Progenitor cell of endocrine pancreas (in vitro differentiated cells): ENCODE data around the gene MESP2. TPM values are rescaled to one million over a fixed set of nuclear protein-coding genes. Genes with fewer than 3 reads are reported as not detected.

Source experiments
- DNase-seq: peaks from one replicate; pipeline ENCODE4 v3.0.0; 2021; ENCODE audit warnings: low spot score; ENCODE audit not compliant: unreplicated experiment
- H3K27ac Mint-ChIP-seq: 2 replicates; pipeline ENCODE4 v1.8.0; 2021; ENCODE audit warnings: mild to moderate bottlenecking, moderate library complexity, mixed read lengths
- H3K27me3 Mint-ChIP-seq: 2 replicates; pipeline ENCODE4 v1.8.0; 2021; ENCODE audit warnings: mixed read lengths
- H3K36me3 Mint-ChIP-seq: 2 replicates; pipeline ENCODE4 v1.8.0; 2022; ENCODE audit warnings: mixed read lengths; ENCODE audit not compliant: insufficient read depth
- H3K4me1 Mint-ChIP-seq: 2 replicates; pipeline ENCODE4 v1.8.0; 2021; ENCODE audit warnings: low read depth, mixed read lengths
- H3K4me3 Mint-ChIP-seq: 2 replicates; pipeline ENCODE4 v1.8.0; 2021; ENCODE audit warnings: low read depth, mild to moderate bottlenecking, moderate library complexity, mixed read lengths
- H3K9me3 Mint-ChIP-seq: 2 replicates; pipeline ENCODE4 v1.8.0; 2021; ENCODE audit warnings: low read depth, mixed read lengths
- CTCF ChIP-seq: fragments of 200-600 bp; sonication (generic); IDR thresholded peaks from one replicate; pipeline ENCODE4 v1.5.0; 2021; ENCODE audit warnings: antibody characterized with exemption, mild to moderate bottlenecking; ENCODE audit not compliant: unreplicated experiment
- total RNA-seq: library from RNA; stranded (reverse); gene quantifications from 2 replicates; pipeline ENCODE4 v1.2.1, GENCODE V29; 2021

Gene MESP2
- total RNA-seq, 1 donor from 2014 or later = not detected

- H3K4me1 Mint-ChIP-seq = no peaks in the 10 kb centered on the region
- no peak overlapping the region for H3K4me3 Mint-ChIP-seq
- no peaks in the 10 kb centered on the region for H3K9me3 Mint-ChIP-seq
- peaks cover 12% of the 10 kb centered on the region for H3K27me3 Mint-ChIP-seq
- no peaks in the 10 kb centered on the region for H3K36me3 Mint-ChIP-seq
- DNase-seq = no peak
- TF ChIP-seq CTCF = no peak
- H3K27ac Mint-ChIP-seq = no peak overlapping the region
Measured at GRCh38 chr15:89797678-89798201, 21.6 kb downstream of the MESP2 start.

- no peaks in the 10 kb centered on the region for H3K9me3 Mint-ChIP-seq
- H3K36me3 Mint-ChIP-seq = no peaks in the 10 kb centered on the region
- H3K27ac Mint-ChIP-seq = no peak overlapping the region
- peaks cover 12% of the 10 kb centered on the region for H3K27me3 Mint-ChIP-seq
- H3K4me3 Mint-ChIP-seq = no peak overlapping the region
- no peak for TF ChIP-seq CTCF
- no peaks in the 10 kb centered on the region for H3K4me1 Mint-ChIP-seq
- no peak for DNase-seq
Measured at GRCh38 chr15:89799011-89799911, 23.1 kb downstream of the MESP2 start.

- H3K4me3 Mint-ChIP-seq = no peak overlapping the region
- H3K36me3 Mint-ChIP-seq = no peaks in the 10 kb centered on the region
- H3K27ac Mint-ChIP-seq = no peak overlapping the region
- no peak for DNase-seq
- peaks cover 13% of the 10 kb centered on the region for H3K27me3 Mint-ChIP-seq
- H3K4me1 Mint-ChIP-seq = no peaks in the 10 kb centered on the region
- no peaks in the 10 kb centered on the region for H3K9me3 Mint-ChIP-seq
- no peak for TF ChIP-seq CTCF
Measured at GRCh38 chr15:89799918-89800498, 23.9 kb downstream of the MESP2 start.

GRCh38 chr15:89801471-89802195, 25.5 kb downstream of the MESP2 start:
- DNase-seq = no peak
- no peak for TF ChIP-seq CTCF
- peaks cover 11% of the 10 kb centered on the region for H3K27me3 Mint-ChIP-seq
- H3K4me3 Mint-ChIP-seq = no peak overlapping the region
- H3K27ac Mint-ChIP-seq = no peak overlapping the region
- no peaks in the 10 kb centered on the region for H3K9me3 Mint-ChIP-seq
- H3K36me3 Mint-ChIP-seq = no peaks in the 10 kb centered on the region
- H3K4me1 Mint-ChIP-seq = peaks cover 3% of the 10 kb centered on the region
